OCI-LY1 (cell line): ENCODE results near the gene PDE4D.

Source experiments
- H2AFZ ChIP-seq: fragments of 200-600 bp; sonication (generic), shearing (Covaris generic); 2 replicates; pipeline ENCODE4 v1.6.0; 2014; ENCODE audit warnings: antibody characterized with exemption, mild to moderate bottlenecking, low read length
- H3F3A ChIP-seq: fragments of 200-600 bp; sonication (generic), shearing (Covaris generic); 2 replicates; pipeline ENCODE4 v1.6.0; 2014; ENCODE audit warnings: mild to moderate bottlenecking, antibody characterized with exemption, low read length, moderate library complexity; ENCODE audit not compliant: insufficient read depth
- H3K27ac ChIP-seq: fragments of 200-600 bp; sonication (generic); 2 replicates; pipeline ENCODE4 v1.5.1; 2014; ENCODE audit warnings: low read length, mixed run types, mild to moderate bottlenecking, low read depth; ENCODE audit not compliant: poor library complexity, severe bottlenecking
- H3K27me3 ChIP-seq: fragments of 200-600 bp; sonication (generic); 2 replicates; pipeline ENCODE4 v1.6.0; 2014; ENCODE audit warnings: antibody characterized with exemption, mild to moderate bottlenecking, low read length, moderate library complexity; ENCODE audit not compliant: insufficient read depth
- H3K36me3 ChIP-seq: fragments of 200-600 bp; sonication (generic); 2 replicates; pipeline ENCODE4 v1.6.1; 2014; ENCODE audit warnings: mild to moderate bottlenecking, antibody characterized with exemption, low read length, moderate library complexity, mixed read lengths; ENCODE audit not compliant: insufficient read depth
- H3K4me1 ChIP-seq: fragments of 200-600 bp; sonication (generic); 2 replicates; pipeline ENCODE4 v1.5.1; 2014; ENCODE audit warnings: mild to moderate bottlenecking, low read length, moderate library complexity; ENCODE audit not compliant: insufficient read depth, severe bottlenecking
- H3K4me2 ChIP-seq: fragments of 200-600 bp; sonication (generic), shearing (Covaris generic); 2 replicates; pipeline ENCODE4 v1.6.1; 2014; ENCODE audit warnings: low read length
- H3K4me3 ChIP-seq: fragments of 200-600 bp; sonication (generic); 2 replicates; pipeline ENCODE4 v1.5.1; 2014; ENCODE audit warnings: low read length, low read depth, mild to moderate bottlenecking, mixed read lengths; ENCODE audit not compliant: poor library complexity, severe bottlenecking
- H3K79me2 ChIP-seq: fragments of 200-600 bp; shearing (Covaris generic); 2 replicates; pipeline ENCODE4 v1.6.1; 2016; ENCODE audit warnings: mixed run types, low read length, mixed read lengths; ENCODE audit not compliant: insufficient read depth
- H3K9ac ChIP-seq: fragments of 200-600 bp; sonication (generic), shearing (Covaris generic); 2 replicates; pipeline ENCODE4 v1.6.1; 2014; ENCODE audit warnings: mild to moderate bottlenecking, low read length, mixed read lengths
- H3K9me2 ChIP-seq: fragments of 200-600 bp; sonication (generic), shearing (Covaris generic); 2 replicates; pipeline ENCODE4 v1.6.1; 2014; ENCODE audit warnings: low read depth, mild to moderate bottlenecking, low read length, mixed read lengths
- H3K9me3 ChIP-seq: fragments of 200-600 bp; shearing (Covaris generic); 2 replicates; pipeline ENCODE4 v1.6.1; 2014; ENCODE audit warnings: low read length, mixed read lengths
- H4K20me1 ChIP-seq: fragments of 200-600 bp; sonication (generic), shearing (Covaris generic); 2 replicates; pipeline ENCODE4 v1.6.0; 2016; ENCODE audit warnings: mild to moderate bottlenecking, low read length; ENCODE audit not compliant: insufficient read depth
- CTCF ChIP-seq: fragments of 200-600 bp; sonication (generic), shearing (Covaris generic); IDR thresholded peaks from 2 replicates; pipeline ENCODE4 v1.5.1; 2017; ENCODE audit warnings: mild to moderate bottlenecking, antibody characterized with exemption, low read length, moderate library complexity, mixed read lengths
- EZH2 ChIP-seq: fragments of 200-600 bp; sonication (generic), shearing (Covaris generic); IDR thresholded peaks from 2 replicates; pipeline ENCODE4 v1.8.0; 2017; ENCODE audit warnings: borderline replicate concordance, mixed run types, mild to moderate bottlenecking, antibody characterized with exemption, low read length, moderate library complexity, mixed read lengths

The PDE4D gene

DNA sequence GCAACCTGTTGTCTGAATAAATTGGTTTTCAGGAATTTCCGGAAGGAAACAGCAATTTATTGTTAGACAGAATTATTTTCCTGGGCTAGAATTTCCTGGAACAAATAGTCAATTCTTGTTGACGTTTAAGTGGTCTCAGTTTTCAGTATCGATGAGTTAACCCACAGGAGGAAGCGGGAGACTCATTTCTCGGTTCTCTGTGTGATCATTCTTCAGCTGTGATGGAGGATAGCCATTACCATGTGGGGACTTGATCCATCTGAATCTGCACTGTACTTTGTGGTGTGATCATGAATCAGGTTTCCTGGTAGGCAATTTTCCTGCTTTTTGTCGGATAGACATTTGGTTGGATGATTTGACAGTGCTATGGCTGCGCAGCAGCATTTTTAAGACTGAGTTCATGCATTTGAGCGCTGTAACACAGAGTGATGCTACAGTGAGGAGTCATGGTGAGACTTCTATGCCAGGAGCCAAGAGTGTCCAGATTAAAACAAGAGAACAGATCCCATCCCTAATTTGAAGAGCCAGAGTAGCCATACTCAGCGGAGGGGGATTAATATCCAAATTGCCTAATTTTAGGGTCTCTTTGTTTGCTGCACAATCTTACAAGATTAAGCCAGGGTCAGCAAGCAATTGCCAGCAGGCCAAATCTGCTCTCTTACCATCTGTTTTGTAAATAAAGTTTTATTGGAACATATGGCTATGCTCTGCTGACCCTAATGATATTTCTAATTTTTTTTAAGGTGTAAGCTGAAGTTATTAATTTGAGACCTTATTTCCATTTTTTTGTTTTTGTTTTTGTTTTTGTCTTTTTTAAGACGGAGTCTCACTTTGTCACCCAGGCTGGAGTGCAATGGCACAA is 954.7 kb downstream of the PDE4D start:
- no peaks in the 10 kb centered on the region for H4K20me1 ChIP-seq
- H3K27me3 ChIP-seq: no peaks in the 10 kb centered on the region
- no peaks in the 10 kb centered on the region for H3F3A ChIP-seq
- no peak overlapping the region for H2AFZ ChIP-seq
- H3K9ac ChIP-seq: no peak overlapping the region
- no peak overlapping the region for H3K4me3 ChIP-seq
- no peak for TF ChIP-seq CTCF
- no peak for TF ChIP-seq EZH2
- no peaks in the 10 kb centered on the region for H3K9me2 ChIP-seq
- no peak overlapping the region for H3K27ac ChIP-seq
- no peaks in the 10 kb centered on the region for H3K79me2 ChIP-seq
- no peak overlapping the region for H3K4me2 ChIP-seq
- H3K9me3 ChIP-seq: no peaks in the 10 kb centered on the region
- H3K4me1 ChIP-seq: no peaks in the 10 kb centered on the region
- no peaks in the 10 kb centered on the region for H3K36me3 ChIP-seq

DNA sequence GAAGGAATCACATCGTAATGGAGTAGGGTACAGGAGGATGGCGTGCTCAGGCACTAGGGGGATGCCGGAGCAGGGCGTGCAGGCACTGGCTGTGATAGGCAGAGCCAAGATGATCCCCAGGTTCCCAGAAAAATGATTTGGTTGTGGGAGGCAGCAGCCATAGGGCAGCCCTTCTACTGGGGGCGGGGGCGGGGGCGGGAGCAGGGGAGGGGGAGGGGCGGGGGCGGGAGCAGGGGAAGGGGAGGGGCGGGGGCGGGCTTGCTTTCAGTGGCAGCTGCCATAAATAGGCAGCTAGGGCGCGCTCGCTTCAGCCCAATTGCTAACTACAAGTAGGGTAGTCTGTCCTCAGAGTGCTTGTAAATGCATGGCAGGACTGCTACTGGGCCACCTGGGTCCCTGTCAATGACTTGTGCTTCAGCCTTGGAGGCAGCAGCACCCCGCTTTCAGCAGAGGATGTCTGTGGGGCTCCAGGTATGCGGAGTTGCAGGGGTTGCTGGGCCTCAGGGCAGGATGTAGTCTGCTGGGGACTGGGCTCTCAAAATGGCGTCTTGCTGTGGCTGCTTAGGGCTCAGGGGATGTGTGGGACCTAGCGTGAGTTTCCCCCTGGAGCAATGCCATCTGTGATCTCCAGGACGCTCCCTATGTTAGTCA is 956.4 kb downstream of the PDE4D start:
- no peak overlapping the region for H3K4me3 ChIP-seq
- no peak overlapping the region for H3K4me2 ChIP-seq
- H3K4me1 ChIP-seq: no peaks in the 10 kb centered on the region
- H3K79me2 ChIP-seq: no peaks in the 10 kb centered on the region
- no peak overlapping the region for H2AFZ ChIP-seq
- H3K9me3 ChIP-seq: no peaks in the 10 kb centered on the region
- no peaks in the 10 kb centered on the region for H3K9me2 ChIP-seq
- no peak overlapping the region for H3K27ac ChIP-seq
- H4K20me1 ChIP-seq: no peaks in the 10 kb centered on the region
- H3K9ac ChIP-seq: no peak overlapping the region
- no peaks in the 10 kb centered on the region for H3K27me3 ChIP-seq
- H3K36me3 ChIP-seq: no peaks in the 10 kb centered on the region
- TF ChIP-seq EZH2 (no peak), CTCF (no peak)
- H3F3A ChIP-seq: no peaks in the 10 kb centered on the region

DNA sequence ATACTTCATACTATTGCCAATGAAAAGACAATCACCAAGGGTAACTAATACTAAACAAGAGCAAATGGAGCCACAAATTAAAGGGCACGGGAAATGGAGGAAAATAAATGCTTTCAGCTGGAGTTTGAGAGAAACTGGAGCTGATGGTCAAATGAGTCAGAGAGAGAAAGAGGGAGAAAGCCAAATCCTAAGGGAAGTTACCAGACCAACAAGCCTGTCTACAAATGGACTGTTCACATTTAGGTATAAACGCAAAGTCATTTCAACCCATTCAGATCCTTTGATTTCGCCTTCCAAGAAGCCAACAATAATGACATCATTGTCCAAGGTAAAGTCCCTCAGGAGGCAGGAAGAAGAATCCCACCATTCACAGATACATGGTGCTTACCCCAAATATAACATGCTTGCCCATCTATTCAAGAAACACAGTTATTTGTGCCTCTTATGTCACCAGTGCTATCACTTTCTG is 958.9 kb downstream of the PDE4D start:
- H3K9me3 ChIP-seq: no peaks in the 10 kb centered on the region
- no peak overlapping the region for H3K9ac ChIP-seq
- H4K20me1 ChIP-seq: no peaks in the 10 kb centered on the region
- no peaks in the 10 kb centered on the region for H3F3A ChIP-seq
- H3K36me3 ChIP-seq: no peaks in the 10 kb centered on the region
- H3K4me2 ChIP-seq: no peak overlapping the region
- no peak overlapping the region for H2AFZ ChIP-seq
- no peaks in the 10 kb centered on the region for H3K4me1 ChIP-seq
- TF ChIP-seq EZH2 (no peak), CTCF (no peak)
- H3K79me2 ChIP-seq: no peaks in the 10 kb centered on the region
- H3K9me2 ChIP-seq: no peaks in the 10 kb centered on the region
- no peaks in the 10 kb centered on the region for H3K27me3 ChIP-seq
- H3K27ac ChIP-seq: no peak overlapping the region
- no peak overlapping the region for H3K4me3 ChIP-seq
